Stimulated activated CD4-positive, alpha-beta T cell treated with anti-CD3 and anti-CD28 coated beads, TNF-alpha, amount 100 ng/mL, for 24 hours (primary cell): ENCODE measurements around the gene PAM.

Source experiments
- DNase-seq, 3 experiments: peaks; one replicate each; pipeline ENCODE4 v3.0.0-alpha.2; 2020; ENCODE audit warnings: low read depth in 3 of 3

PAM gene

DNA sequence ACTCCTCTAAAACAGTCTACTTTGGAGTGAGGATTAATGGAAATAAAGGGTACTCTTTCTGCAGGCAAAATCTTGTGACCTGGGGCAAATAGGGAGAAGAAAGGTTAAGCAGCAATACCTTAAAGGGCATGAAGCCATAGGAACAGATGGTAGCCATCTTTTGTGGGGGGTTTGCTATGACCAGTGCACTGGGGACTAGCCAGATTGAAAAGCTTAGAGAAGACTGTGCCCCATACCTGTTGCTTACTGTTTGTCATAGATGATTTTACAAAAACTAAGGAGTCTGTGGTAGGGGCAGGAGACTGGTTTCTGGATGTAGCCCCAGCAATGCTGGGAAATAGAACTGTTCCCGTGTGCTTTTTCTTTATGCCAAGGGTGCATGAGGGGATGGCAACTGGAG is 58.6 kb downstream of the PAM start:
- DNase-seq: no peak

DNA sequence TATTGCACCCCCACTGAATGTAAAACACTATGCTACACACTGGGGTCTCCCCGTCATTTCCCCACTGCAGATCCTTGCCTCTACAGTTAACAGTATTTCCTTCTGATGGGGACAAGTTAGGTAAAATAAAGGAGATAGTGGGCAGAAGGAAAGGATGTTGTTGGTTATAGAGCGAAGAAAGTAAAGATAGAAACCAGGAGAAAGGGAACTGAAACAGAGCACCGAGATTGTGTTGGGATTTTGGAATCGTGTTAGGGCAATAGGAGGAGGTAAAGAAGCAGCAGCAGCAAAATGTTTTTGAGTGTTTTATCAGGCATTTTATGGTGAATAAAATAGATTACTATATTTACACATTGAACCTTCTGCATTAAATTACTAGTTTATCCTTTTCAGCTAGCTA is 60.0 kb downstream of the PAM start:
- DNase-seq: no peak

DNA sequence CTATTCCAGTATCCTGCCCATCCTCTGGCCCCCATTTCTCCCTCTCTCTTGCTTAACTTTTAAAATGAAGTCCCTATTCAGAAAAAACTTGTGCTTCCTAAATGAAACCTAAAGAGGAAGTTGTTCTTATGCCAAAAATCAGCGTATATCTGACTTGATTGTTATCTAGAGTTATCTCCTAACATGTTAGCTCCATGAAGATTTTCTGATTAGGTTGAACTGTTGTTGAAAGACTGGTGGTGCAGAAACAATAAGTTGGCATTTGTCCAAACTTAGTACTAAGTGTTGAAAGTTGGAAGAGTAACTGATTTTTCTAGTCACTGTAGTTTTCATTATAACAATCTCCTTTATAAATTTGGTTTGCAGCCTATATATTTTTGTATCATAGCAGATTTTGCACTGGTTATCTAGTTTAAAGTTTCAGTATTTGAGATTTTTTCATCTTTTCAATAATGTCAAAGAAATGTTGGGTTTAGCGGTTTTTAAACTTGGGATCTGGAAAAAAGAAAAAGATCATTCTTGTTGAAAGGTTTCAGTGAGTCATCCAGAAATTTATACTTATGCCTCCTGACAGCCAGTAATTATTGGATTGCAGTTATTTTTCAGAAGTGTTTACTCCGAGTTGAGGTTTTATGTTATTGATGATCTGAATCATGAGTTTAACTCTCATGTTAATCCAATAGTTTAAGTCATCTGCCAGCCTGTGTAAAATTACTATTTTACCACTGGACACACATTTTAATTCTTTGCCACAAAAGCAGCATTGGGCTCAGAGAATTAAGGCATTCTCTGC is 60.6 kb downstream of the PAM start:
- DNase-seq: no peak

DNA sequence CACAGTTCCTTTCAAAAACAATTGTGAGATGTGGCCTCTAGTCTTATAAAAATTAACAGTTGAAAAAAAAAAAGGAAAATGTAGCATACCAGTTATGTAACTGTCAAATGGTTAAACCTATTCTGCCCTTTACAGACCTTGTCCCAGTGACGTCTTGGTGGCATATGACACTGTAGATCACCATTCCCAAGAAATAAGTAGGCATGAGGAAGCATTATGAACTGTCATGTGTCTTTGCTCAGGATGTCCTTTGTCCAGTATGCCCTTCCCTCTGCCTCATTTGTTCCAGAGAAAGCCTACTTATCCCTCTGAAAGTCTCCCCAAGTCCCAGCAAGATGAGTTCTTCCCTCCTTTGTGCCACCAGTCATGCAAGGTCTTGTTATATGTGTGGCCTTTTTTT is 63.2 kb downstream of the PAM start:
- no peak for DNase-seq

DNA sequence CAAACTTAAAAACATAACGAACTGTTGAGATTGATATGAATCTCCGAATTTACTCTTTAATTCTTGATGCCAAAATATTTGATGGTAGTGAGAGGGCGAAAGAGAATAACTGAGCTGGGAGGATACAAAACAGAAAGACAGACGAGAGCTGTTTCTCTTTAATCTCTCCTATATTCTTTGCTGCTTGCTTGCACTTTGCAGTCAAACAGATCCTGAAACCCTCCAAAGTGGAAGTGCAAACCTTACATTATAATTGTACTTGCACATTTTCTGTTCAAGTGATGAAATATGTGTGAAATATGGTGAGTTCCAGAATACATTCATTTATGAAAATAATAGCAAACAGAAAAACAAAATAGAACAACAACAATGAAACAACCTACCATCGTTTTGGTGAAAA is 63.8 kb downstream of the PAM start:
- DNase-seq: no peak

DNA sequence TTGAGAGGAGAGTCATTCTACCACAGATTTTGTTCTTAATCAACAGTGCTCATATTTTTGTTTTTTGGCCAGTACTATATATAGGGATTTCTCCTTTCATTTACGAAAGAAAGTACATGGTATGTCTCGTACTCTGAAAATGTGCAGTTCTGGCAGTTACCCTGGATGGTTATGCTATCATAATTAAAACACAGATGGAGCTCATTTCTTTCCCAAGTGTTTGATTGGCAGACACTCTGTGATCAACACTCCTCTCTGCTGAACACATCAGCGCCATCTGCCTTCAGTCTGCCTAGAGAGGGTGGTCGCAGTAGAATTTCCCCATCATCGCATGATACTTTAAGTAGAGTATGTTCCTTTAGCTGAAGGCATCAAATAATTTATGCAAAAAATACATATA is 64.5 kb downstream of the PAM start:
- DNase-seq: no peak

DNA sequence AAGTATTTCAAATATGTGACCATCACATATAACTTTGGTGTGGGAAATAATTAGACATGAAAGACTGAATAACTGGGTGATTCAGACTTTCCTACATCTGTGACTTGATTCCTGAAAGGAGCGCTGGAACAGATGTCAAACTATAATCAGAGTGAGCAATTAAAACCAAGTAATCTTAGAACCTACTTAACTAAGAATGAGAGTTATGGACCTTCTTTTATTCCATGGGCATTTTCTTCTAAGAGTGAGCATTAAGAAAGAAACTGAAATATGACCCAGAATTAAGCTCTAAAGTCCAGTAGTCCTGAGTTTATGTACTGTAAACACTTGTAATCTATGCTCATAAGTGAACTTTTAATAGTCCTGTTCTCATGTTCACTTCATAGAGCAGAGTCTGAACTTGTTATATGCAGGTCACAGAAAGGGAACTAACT is 68.4 kb downstream of the PAM start:
- DNase-seq: no peak

DNA sequence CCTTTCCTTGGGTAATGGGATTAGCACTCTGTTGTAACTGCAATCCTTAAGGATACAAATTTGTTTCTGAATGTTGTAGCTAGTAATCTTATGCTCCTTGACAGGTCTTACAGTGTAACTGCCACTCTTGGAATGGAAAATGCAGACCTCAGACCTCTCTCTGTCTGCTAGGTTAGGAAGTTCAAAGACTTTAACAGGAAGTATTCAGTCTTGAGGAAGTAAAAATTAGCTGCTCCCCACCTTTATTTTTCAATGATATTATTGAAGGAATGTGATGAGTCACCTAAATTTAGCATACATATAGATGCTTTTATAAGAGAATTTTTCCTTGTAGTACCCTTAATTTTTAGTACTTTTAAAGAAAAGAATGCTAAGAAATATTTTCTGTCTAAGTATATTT is 71.5 kb downstream of the PAM start:
- DNase-seq: no peak

DNA sequence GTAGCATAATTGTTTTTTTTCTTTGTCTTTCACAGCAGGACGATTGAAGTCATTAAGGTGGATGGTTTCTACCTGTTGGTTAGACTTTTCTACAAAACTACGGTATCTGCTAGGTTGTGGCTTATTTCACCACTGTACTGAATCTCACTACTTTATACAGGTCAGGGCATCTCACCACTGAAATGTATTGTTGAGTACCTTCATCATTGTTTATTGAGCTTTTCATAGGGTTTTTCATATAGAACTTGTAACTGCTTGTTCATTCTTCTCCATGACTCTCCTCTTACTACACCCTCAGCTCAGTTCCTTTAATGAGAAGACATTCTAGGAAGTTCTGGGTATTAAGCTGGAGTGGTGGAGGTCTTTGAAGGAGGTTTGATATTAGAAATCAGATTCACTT is 75.1 kb downstream of the PAM start:
- DNase-seq: no peak

DNA sequence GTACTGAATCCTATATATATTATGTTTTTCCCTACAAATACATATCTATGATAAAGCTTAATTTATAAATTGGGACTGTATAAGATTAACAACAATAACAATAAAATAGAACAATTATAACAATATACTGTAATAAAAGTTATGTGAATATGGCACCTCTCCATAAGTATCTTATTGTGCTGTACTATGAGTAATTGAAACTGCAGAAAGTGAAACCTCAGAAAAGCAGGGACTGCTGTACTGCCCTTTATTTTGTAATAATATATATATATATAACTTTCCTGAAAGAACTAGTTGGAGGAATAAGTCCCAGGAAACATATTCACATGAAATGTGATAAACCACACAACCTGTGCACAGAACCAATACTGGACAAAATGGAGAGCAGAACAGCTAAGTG is 77.3 kb downstream of the PAM start:
- DNase-seq: no peak

DNA sequence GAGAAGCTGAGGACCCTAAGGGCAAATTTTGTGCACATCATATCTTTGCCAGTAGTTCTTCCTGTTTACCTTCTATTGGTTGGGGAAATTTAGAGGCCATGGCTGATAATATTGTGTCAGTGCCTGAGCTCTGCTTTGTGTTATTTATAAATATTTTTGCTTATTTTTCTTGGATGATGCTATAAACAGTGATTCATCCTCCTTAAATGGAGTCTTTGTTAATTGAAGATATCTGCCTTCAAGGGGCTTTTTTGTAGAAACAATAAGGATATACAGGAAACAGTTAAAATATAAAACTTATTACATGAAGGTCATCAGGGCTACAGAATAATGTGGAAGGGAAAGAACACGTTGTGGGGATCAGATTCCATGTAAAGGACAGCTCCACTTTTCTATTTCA is 78.0 kb downstream of the PAM start:
- no peak for DNase-seq

DNA sequence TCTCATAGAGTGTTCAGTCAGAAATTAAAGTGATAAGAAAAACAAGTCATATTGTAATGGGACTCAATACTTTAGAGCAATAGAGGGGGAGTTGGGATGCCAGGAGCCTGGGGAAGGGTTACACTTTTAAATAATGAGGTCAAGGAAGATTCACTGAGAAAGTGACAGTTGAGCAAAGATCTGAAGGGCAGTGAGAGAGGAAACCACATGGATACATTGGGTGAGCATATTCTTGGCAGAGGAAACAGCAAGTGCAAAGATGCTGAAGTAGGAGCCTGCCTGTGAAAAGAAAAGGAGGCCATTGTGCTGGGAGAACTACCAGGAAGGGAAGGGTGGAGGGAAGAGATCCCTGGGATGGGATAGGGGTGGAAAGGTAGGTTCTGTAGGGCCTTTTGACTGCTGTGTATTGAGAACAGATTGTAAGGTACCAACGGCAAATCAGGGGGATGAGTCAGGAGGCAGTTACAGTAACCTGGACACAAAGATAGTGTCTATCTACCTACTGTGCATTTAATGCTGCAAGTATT is 79.4 kb downstream of the PAM start:
- no peak for DNase-seq

DNA sequence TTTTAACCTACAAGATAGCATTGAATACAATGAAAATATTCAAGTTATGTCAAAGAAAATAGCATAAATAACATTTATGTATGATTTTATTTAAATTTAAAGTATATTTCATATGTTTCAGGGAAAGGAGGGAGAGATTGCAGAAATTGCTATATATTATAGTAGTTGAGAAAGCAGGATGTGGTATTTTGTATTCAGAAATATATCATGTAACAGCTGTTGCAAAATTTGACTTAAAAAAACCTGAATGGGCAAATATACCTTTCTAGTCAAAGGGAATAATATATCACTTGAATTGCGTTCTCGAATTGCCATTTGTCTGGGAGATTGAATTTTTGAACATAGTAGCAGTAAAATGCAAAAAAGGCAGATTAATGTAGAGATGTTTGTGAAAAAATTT is 80.6 kb downstream of the PAM start:
- DNase-seq: no peak

DNA sequence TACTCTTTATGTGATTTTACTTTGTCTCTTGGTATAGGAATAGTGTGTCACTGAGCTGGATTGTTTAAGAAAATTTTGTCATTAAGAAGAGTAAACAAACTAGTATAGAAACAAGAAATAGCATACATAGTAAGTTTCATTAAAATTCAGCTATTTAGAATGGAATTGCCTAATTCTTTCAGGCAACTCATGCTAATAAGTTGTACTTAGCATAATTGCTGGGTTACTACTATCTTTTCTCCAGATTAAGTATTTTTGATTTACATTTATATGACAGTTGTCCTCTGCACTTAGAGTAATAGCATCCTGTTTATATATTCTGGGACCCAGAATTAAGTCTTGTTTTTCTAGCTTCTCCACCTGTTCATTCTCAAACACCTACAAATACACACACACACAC is 85.9 kb downstream of the PAM start:
- no peak for DNase-seq

DNA sequence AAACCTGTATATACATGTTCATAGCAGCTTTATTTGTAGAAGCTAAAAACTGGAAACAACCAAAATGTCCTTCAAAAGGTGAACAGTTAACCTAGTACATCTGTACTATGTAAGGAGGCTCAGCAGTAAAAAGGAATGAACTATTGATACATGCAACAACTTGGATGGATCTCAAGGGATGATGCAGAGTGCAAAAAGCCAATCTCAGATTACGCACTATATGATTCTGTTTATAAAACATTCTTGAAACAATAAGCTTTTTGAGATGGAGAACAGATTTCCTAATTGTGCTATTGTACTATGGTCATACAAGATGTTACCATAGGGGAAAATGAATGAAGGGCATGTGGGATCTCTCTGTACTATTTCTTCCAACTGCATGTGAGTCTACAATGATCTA is 88.9 kb downstream of the PAM start:
- DNase-seq: no peak

DNA sequence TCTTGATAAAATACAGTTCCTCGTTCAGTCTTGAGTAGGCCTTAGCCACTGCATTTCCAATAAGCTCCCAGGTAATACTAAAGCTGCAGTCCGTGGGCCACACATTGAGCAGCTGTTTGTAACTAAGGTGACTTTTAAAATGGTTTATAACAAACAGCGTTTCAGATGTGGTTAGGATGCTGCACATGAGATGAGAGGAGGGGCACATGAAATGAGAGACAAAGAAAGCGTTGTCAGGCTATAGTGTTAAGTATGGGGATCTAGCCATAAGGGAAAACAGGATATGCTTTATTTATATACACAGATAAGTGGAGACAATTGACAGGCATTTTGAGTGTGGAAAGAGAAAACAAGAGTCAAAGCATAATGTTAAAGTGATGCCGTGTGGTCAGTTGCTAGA is 89.9 kb downstream of the PAM start:
- no peak for DNase-seq

DNA sequence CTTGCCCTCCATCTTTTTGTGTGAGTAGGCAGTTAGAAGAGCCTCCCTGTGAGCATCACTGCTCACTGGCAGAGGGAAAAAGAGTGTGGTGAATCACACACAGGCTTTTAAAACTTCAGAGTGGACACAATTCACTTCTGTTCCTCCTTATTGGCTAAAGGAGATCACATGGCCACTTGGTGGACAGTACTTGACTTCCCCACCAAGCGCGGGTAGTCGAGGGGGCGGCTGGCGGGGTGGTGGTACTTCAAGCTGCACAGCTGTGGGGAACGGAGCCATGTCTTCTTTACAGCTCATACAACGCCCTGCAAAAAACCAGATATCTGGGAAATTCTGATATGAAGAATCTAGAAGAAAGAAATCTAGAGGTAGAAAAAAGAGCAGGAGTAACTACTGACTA is 95.4 kb downstream of the PAM start:
- no peak for DNase-seq

DNA sequence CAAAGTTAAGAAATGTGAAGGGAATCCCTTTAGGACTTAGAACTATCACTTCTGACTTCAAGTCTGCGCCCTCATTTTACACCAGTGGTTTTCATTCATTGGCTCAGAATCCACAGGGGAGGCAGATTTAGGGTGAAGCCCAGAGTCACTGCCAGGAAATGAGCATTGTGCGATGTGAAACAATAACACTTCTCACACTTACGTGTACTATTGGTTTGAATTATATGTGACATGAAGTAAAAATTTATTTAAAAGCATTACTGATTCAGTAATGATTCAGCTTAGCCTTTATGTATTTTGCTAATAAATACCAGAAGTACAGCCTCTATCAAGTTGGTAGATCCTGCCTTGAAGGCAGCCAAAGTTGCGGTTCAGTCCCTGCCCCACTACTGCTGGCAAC is 98.6 kb downstream of the PAM start:
- DNase-seq: no peak

DNA sequence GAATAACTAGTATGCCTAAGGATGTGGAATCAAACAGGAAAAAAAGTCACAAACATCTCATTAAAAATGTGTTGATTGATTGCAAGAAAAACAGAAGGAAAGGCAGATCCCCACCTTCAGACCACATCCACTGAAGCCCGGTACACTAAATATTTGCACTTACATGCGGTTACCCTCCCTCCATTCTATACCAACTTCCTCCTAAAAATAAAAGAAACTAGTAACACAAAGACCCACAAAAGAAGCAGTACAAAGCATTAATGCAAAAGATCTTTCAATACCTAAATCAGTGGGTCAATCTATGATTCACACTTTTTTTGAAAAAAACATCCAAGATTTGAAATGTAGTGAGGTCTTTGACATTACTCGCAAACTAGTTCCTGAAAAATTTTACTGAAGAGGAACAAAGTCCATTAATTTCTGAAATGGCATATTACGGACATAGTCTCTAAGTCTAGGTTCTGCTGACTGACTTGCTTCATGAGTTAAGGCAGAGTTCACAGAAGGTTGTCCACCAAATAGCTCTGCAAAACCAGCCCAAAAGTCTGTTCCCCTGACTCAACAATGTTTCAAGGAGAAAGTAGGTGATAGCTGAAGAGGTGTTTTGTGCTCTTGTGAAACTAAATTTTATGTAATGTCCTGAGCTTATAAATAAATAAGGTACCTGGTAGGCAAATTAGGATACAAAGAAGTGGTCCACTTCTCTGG is 100.7 kb downstream of the PAM start:
- DNase-seq: no peak

DNA sequence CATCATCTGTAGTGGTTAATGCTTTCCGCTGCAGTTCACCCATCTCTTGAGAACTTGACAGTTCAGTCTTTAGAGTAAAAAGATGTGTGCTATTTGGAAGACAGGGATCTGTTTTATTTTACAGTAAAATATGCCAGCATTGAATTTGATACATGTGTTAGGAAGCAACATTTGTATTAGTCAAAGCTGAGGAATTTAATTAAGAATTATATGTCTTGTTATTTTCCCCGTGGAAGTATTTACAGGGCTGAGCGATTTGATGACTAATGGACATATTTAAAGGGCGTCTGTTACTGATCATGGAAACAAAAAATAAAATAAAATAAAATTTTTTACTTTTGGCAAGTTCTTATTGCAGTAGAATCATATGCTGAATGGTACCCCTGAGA is 101.3 kb downstream of the PAM start:
- DNase-seq: no peak

DNA sequence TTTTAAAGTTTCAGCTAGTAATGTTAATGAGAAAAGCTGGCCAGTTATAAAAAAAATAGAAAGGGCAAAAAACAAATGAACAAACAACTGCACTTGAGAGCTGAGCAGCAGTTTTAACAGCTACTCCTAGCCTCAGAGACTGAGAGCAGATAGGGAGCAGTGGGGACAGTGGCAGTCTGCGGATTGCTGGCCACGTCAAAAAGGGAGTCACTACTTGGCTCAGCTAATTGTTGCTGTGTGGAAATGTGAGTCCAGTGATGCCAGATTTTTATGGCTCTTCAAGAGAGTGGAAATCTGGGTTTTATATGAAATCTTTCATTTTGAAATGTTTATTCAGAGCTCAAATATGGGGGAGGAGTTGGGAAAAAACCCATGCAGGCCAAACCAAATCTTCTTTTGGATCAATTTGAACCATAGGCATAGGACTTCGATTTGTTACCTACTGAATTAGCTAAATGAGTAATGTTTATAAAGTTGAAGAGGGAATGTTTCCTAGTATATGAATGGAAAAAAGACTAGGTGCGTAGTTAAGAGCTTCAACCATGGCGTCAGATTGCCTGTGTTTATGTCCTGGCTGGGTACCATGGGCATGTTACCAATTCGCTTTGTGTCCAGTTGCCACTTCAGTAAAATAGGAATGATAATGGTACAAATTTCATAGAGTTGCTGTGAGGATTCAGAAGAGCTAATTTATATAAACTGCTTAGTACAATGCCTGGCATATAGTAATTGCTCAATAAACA is 102.1 kb downstream of the PAM start:
- DNase-seq: no peak

DNA sequence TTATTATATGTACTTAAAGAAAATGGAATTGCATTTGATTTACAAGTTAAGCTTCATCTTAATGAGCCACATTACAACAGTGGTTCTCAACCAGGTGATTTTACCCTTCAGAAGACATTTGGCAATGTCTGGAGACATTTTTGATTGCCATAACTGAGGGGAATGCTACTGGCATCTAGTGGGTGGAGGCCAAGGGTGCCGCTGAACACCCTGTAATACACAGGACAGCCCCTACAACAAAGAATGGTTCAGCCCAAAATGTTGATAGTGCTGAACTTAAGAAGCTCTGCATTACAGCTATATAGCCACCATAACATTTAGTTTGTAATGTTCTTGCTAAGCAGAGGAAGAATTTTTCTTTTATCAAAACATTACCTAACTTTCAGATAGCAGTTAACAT is 103.1 kb downstream of the PAM start:
- DNase-seq: no peak

DNA sequence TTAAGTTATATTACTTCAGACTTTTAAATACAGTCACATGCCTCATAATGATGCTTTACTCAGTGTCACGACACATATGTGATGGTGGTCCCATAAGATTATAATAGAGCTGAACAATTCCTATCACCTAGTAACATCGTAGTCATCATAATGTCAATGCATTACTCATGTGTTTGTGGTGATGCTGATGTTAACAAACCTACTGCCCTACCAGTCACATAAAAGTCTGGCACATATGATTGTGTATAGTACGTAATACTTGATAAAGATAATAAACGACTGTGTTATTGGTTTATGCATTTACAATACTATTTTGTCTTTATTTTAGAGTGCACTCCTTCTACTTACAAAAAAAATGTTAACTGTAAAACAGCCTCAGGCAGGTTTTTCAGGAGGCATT is 103.7 kb downstream of the PAM start:
- DNase-seq: no peak
